GM18505 (cell line): ENCODE results near the gene PIP4K2C.

Experiments
- ATAC-seq: cut with Tn5 transposase; IDR thresholded peaks from one replicate; pipeline ENCODE4 v1.9.1; 2021; ENCODE audit not compliant: unreplicated experiment
- POLR2A ChIP-seq: IDR thresholded peaks from 4 replicates; pipeline ENCODE4 v1.6.1; 2011; ENCODE audit warnings: borderline replicate concordance; ENCODE audit not compliant: insufficient read depth, insufficient read length; ENCODE audit errors: extremely low read depth

Gene PIP4K2C

DNA sequence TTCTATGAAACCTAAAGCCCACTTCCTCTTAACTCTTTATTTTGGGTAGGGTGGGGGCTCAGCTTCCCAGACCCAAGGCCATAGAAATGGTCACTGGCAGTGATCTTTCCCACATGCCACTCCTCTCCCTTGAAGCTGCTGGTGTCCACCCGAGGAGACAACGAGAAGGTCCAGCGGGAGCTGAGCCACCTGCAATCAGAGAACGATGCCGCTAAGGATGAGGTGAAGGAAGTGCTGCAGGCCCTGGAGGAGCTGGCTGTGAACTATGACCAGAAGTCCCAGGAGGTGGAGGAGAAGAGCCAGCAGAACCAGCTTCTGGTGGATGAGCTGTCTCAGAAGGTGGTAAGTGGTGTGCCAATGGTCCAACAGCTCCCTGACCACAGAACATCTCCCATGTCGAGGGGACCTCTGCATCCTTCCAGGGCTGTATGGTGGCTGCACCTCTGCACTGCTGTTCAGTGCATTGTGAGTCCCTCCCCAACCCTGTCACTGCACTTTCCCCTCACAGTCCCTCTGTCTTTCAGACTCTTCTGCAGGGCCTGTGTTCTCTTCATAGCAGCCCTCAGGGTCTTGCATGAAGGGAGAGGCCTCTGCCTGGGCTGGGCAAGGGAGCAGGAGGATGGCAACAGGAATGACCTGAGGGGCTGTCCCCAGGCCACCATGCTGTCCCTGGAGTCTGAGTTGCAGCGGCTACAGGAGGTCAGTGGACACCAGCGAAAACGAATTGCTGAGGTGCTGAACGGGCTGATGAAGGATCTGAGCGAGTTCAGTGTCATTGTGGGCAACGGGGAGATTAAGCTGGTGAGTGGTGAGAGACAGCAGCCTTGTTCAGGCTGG lies 18.8 kb upstream of the PIP4K2C start:
- ATAC-seq: no peak

DNA sequence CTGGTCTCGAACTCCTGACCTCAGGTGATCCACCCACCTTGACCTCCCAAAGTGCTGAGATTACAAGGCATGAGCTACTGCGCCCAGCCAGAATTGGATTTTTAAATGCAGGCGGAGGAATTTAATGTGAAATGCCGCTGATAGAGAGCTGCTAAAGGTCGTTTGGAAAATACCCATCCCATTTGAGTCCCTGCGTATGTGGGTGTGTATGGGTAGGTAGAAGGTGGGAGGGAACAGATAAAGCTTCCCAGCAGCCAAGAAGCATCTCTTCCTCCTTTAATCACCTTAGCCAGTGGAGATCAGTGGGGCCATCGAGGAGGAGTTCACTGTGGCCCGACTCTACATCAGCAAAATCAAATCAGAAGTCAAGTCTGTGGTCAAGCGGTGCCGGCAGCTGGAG lies 16.2 kb upstream of the PIP4K2C start:
- no peak for TF ChIP-seq POLR2A
- no peak for ATAC-seq

More for the DNA sequence above, 18.8 kb upstream of the PIP4K2C start:
- no peak for TF ChIP-seq POLR2A

DNA sequence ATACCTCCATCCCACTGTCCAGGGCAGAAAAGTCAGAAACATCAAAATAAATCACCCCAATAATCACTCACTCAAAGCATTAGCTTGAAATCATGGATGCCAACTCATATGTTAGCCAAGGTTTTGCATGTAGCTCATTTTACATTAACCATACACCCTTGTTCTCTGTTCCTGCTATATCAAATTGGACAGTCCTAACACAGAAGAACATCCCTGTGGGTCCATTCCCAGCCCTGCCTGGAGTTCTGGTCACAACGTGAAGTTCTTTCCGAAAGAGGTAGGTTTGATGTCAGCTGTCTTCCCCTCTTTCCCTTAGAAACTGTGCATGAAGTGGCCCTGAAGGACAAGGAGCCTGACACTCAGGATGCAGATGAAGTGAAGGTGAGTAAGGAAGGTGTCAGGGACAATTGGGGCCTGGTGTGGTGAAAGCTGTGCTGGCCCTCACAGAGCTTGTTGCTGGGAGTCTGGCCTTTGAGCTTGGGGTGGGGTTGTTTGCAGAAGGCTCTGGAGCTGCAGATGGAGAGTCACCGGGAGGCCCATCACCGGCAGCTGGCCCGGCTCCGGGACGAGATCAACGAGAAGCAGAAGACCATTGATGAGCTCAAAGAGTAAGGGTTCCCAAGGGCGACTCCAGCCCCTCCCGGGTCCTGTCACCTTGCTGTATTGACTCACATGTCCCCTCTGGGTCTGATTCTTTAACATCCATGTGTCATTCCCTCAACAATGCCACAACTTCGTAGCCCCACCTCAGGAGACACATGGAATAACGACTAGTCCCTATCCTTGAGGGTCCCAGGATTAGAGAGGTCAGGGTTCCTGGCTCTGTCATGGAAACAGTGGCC lies 15.0 kb upstream of the PIP4K2C start:
- ATAC-seq: no peak
- no peak for TF ChIP-seq POLR2A

DNA sequence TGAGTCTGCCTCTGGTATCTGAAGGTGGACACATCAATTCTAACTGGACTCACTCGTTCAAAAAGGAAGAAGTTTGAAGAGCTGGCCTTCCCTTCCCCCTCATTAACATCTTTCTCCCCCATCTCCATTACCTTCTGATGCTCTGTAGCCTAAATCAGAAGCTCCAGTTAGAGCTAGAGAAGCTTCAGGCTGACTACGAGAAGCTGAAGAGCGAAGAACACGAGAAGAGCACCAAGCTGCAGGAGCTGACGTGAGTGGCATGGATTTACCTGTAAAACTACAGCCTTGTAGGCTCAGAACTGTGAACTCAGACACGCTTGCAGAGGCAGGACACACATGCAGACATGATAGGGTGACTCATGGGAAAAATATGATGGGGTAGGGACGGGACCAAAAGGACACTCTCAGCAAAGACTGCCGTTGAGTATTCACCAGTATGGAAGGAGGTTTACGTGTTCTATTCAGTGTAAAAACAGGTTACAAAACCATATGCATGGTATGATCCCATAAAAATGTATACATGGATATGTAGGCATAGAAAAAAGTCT lies 14.3 kb upstream of the PIP4K2C start:
- no peak for TF ChIP-seq POLR2A
- no peak for ATAC-seq

DNA sequence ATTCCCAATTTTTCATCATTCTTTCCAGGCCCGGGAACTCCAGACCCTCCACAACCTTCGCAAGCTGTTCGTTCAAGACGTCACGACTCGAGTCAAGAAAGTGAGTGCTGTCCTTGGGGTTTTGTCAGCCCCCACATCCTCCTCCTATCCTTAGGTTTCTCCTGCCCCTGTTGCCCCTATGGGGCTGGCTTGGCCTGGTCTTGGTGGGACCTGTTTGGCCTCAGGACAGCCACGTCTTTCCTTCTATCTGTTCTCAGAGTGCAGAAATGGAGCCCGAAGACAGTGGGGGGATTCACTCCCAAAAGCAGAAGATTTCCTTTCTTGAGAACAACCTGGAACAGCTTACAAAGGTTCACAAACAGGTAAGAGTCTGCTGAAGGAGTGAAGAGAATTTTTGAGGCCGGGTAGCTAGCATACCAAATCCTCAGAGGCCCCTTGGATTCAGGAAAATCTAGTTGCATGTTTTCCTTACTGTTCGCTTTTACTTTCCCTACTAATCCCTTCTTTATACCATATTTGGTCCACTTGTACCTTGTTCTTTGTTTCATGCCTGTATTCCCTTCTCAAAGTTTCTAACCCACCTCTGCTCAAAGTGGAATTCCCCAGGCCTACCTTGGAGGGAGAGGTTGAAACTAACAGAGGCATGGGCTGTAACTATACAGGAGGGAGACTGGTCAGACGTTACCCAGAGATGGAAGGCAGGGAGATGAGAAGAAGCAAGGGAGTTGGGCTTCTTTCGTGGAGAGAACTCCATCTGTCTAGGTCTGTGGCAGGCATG lies 12.8 kb upstream of the PIP4K2C start:
- ATAC-seq: no peak
- TF ChIP-seq POLR2A: no peak

DNA sequence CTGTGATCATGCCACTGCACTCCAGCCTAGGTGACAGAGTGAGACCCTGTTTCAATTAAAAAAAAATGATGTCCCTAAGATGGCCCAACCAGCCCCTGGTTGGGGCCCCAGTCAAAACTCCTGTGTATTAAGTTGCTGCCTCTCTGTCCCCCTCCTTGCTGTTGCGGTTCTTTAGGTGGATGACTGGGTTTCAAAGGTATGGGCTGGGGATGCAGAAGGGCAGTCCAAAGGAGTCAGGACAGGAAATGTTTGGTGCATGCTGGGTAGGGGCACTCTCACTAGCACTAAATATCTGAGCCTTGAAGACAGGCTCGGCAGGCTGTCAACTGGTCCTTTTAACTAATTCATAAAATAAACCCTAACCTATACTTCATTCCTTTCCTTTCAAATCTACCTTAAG lies 12.0 kb upstream of the PIP4K2C start:
- TF ChIP-seq POLR2A: no peak
- no peak for ATAC-seq

DNA sequence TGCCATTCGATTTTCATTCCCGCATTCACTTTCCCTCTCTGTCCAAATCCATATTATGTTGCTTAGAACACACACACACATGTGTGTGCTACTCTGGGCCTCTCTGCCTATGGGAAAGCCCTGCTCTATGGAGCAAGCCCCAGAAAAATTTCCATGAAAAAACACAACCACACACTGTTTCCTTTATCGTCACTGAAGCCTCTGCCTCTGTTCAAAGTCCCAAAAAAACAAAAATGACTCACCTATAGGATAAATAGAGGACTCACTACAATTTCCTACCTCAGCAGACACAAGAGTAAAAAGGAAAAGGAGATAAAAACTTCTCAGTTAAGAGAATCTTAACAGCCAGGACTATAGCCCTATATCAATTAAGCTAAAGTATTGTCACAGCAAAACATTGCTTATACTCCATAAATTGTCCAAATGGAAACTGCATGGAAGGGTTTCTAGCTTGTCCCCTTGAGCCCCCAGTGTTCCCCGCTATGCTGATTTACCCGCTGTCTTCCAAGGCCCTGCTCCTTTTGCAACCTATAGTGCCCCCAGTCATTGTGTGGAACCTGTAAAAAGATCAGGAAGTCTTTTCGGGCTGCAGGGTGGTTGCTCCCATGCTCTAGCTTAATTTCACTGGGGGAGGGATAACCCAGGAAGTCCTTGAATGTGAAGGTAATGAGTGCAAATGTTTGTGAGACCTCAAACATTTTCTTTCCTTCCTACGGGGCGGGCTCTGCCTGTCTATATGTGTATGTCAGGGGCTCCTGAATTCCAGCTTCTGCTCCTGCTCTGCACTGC lies 11.1 kb upstream of the PIP4K2C start:
- no peak for TF ChIP-seq POLR2A
- no peak for ATAC-seq

DNA sequence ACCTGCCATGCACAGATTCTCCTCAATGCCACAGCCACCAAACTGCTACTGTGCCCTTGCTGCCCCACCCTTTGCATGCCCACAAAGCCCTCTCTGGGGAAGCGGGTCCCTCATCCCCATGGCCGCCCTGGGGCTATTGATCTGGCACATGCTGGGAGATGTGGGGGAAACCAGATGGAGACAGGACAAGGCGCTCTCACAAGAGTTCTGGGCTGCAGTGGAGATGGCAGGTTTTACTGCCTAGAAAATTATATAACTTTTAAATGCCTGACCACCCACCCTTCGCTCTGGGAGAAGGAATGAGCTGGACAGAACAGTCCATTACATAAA lies 10.6 kb upstream of the PIP4K2C start:
- TF ChIP-seq POLR2A: no peak
- ATAC-seq: no peak

DNA sequence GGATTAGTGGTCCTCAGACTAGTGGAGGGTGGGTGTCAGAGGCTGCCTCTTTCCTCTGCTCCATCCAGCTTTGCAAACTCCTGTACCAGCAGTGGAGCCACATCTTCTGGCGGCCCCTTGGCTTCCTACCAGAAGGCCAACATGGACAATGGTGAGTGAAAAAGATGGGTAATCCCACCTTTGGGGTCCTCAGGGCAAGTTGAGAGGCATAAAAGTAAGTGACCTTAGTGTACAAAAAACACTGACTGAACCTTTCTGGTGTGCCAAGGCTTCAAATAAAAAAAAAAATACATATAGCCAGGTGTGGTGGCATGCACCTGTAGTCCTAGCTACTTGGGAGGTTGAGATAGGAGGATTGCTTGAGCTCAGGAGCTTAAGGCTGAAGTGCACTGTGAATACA lies 9.2 kb upstream of the PIP4K2C start:
- TF ChIP-seq POLR2A: no peak
- no peak for ATAC-seq

DNA sequence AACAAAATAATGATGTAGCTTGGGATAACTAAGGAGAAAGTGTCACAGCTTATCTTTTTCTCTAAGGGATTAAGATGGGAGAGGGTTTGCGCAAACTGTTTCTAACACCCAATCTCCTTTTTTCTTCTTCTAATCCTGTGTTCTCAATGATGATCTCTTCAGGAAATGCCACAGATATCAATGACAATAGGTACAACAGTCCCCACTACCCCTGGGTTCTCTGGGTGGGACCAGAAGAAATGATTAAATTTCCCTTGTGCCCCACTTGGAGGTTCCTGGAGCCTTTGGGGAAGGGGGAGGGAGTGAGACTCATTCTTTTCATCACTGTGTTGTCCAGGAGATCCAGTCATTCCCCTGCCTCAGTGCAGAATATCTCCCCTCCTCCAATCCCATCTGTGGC lies 8.6 kb upstream of the PIP4K2C start:
- no peak for ATAC-seq
- no peak for TF ChIP-seq POLR2A

DNA sequence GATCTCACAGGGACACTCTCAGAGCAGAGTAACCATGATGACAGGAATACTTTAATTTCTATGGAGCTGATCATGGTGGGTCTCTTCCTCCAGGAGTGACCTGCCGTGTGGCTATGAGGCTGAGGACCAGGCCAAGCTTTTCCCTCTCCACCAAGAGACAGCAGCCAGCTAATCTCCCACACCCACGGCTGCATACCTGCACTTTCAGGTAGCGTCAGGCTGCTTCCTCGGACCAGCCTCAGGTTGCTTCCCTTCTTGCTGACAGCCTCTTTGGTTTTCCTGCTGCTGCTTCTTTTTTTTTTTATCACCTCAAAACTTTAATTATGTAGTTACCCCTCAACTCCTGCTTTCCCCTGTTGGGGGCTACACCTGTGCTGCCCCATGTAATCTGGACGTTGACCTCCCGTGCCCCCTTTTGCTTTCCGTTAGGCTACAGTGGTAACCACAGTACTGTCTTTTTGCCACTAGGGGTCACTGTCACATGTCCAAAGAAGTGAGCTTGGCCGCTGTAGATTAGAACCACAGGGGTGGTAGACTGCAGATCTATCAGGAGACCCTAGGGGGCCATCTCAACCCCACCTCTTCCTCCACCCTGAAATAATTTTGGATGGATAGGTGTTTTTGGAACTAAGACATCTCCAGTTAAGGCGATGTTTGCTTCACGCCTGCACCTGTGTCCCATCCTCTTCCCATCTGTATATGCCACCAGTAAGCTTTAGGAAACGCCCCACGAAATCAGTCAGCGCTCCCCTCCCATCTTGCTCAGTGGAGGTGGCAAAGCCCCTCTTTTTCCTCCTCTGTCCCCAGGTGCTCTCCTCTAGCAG lies 7.8 kb upstream of the PIP4K2C start:
- ATAC-seq: peak; percentile 86
- no peak for TF ChIP-seq POLR2A

DNA sequence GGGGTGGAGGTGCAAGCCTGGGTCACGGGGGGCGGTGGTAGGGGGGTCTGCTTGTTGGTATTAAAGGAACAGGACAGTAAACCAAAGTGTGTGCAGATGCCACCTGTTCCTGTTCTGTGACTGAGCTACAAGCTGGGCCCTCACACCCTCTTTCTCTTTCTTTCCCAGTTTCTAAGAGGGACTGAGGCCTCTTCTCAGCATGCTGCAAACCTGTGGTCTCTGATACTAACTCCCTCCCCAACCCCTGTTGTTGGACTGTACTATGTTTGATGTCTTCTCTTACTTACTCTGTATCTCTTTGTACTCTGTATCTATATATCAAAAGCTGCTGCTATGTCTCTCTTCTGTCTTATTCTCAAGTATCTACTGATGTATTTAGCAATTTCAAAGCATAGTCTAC lies 6.9 kb upstream of the PIP4K2C start:
- no peak for ATAC-seq
- no peak for TF ChIP-seq POLR2A
